Keratinocyte (primary cell): ENCODE data around the gene ZBTB33.

Experiments used
- CTCF ChIP-seq, 3 experiments: IDR thresholded peaks in 1 of 3; conservative IDR thresholded peaks in 1 of 3; optimal IDR thresholded peaks in 1 of 3; 2 replicates in 2 of 3; 3 replicates in 1 of 3; pipeline versions ENCODE3 to v1.5.1; 2011; ENCODE audit warnings: low read length in 3 of 3, mild to moderate bottlenecking in 3 of 3, moderate library complexity in 2 of 3, control low read depth in 1 of 3, inconsistent platforms in 1 of 3; ENCODE audit not compliant: insufficient read depth in 2 of 3; ENCODE audit errors: extremely low read depth in 1 of 3
- EZH2 ChIP-seq: IDR thresholded peaks from one replicate; pipeline ENCODE4 v1.6.1; 2012; ENCODE audit warnings: inconsistent platforms, mild to moderate bottlenecking, low read length, moderate library complexity

- peak; percentile 80 to 82 (median 81) for TF ChIP-seq CTCF (optimal IDR thresholded peaks at IDR 0.05 in 1 of 3, IDR thresholded peaks at IDR 0.05 in 1 of 3, conservative IDR thresholded peaks at IDR 0.05 in 1 of 3; ENCODE audit: extremely low read depth in 1 of 3, insufficient read depth in 2 of 3, low read length in 3 of 3)
- no peak for TF ChIP-seq EZH2
These were observed 37.0 kb upstream of the ZBTB33 start for GRCh38 chrX:120213438-120214265.
